IMR-90 (cell line): ENCODE data around the gene KNL1. TPM values are rescaled to one million over a fixed set of nuclear protein-coding genes. Genes with fewer than 3 reads are reported as not detected.

Experiments
- ATAC-seq: fragments of 200-7000 bp; cut with Tn5 transposase; 2 replicates; pipeline ENCODE4 v1.9.1; 2020; ENCODE audit warnings: low read depth, mild to moderate bottlenecking, moderate library complexity
- BruUV-seq: library from RNA; stranded (reverse); fragments of 400-500 nt; replicated peaks from 2 replicates; lab custom pipeline; 2021; lab: Mats Ljungman, UMichigan
- CTCF ChIA-PET: fragments of 300-600 bp; formaldehyde crosslinking; extraction: SDS; loops from one replicate; lab custom pipeline; 2021; ENCODE audit warnings: antibody characterized with exemption; lab: Yijun Ruan, JAX
- POLR2A ChIA-PET: fragments of 300-600 bp; sonication (Branson Sonifier 250); formaldehyde crosslinking; loops from one replicate; lab custom pipeline; 2022; ENCODE audit warnings: antibody characterized with exemption; ENCODE audit not compliant: unreplicated experiment; lab: Charles Lee
- DNase-seq: peaks from one replicate; pipeline ENCODE4 v3.0.0; 2013
- H2AFZ ChIP-seq: replicated peaks from 2 replicates; pipeline ENCODE3; 2013; ENCODE audit warnings: low read length, mild to moderate bottlenecking; ENCODE audit not compliant: poor library complexity
- H2AK5ac ChIP-seq: 2 replicates; pipeline ENCODE4 v1.6.1; 2013; ENCODE audit warnings: low read depth, low read length, inconsistent platforms
- H2AK9ac ChIP-seq: replicated peaks from 2 replicates; pipeline ENCODE3; 2013; ENCODE audit warnings: mild to moderate bottlenecking, low read depth, low read length, moderate library complexity; ENCODE audit not compliant: poor library complexity
- H2BK120ac ChIP-seq: 2 replicates; pipeline ENCODE4 v1.6.1; 2013; ENCODE audit warnings: low read depth, low read length, inconsistent platforms
- H2BK15ac ChIP-seq: 3 replicates; pipeline ENCODE4 v1.6.1; 2013; ENCODE audit warnings: low read depth, low read length, inconsistent platforms
- H2BK20ac ChIP-seq: 2 replicates; pipeline ENCODE4 v1.6.1; 2013; ENCODE audit warnings: low read depth, mild to moderate bottlenecking, inconsistent platforms, low read length, moderate library complexity
- H2BK5ac ChIP-seq: 2 replicates; pipeline ENCODE4 v1.6.1; 2013; ENCODE audit warnings: mild to moderate bottlenecking, low read depth, low read length, inconsistent platforms; ENCODE audit not compliant: poor library complexity, severe bottlenecking
- H3K14ac ChIP-seq: replicated peaks from 2 replicates; pipeline ENCODE4 v1.6.1; 2013; ENCODE audit warnings: low read depth, low read length, inconsistent platforms
- H3K18ac ChIP-seq: 2 replicates; pipeline ENCODE4 v1.6.1; 2013; ENCODE audit warnings: low read depth, low read length, control low read depth
- H3K23ac ChIP-seq: 2 replicates; pipeline ENCODE4 v1.6.1; 2013; ENCODE audit warnings: low read depth, low read length, inconsistent platforms
- H3K27ac ChIP-seq: 2 replicates; pipeline ENCODE4 v1.5.1; 2013; ENCODE audit warnings: mild to moderate bottlenecking, control low read depth, low read length; ENCODE audit not compliant: insufficient read depth
- H3K27me3 ChIP-seq: 2 replicates; pipeline ENCODE4 v1.6.1; 2013; ENCODE audit warnings: low read length; ENCODE audit not compliant: control insufficient read depth, insufficient read depth
- H3K36me3 ChIP-seq: 2 replicates; pipeline ENCODE4 v1.6.1; 2013; ENCODE audit warnings: low read length, mixed read lengths; ENCODE audit not compliant: control insufficient read depth, insufficient read depth
- H3K4ac ChIP-seq: 2 replicates; pipeline ENCODE4 v1.6.1; 2013; ENCODE audit warnings: low read depth, low read length, inconsistent platforms
- H3K4me1 ChIP-seq: 2 replicates; pipeline ENCODE4 v1.6.1; 2013; ENCODE audit warnings: low read length, mixed read lengths; ENCODE audit not compliant: control insufficient read depth, insufficient read depth
- H3K4me2 ChIP-seq: 2 replicates; pipeline ENCODE4 v1.6.1; 2013; ENCODE audit warnings: low read depth, mild to moderate bottlenecking, control low read depth, low read length, moderate library complexity
- H3K4me3 ChIP-seq: 2 replicates; pipeline ENCODE4 v1.5.1; 2013; ENCODE audit warnings: low read depth, mild to moderate bottlenecking, control low read depth, low read length, moderate library complexity; ENCODE audit not compliant: insufficient read depth
- H3K56ac ChIP-seq: 2 replicates; pipeline ENCODE4 v1.6.1; 2013; ENCODE audit warnings: low read length, inconsistent platforms; ENCODE audit not compliant: insufficient read depth; ENCODE audit errors: extremely low read depth
- H3K79me1 ChIP-seq, 2 experiments: 2 replicates each; pipeline ENCODE4 v1.6.1; 2013; ENCODE audit warnings: low read length in 2 of 2, inconsistent platforms in 1 of 2, low read depth in 1 of 2
- H3K9ac ChIP-seq: 2 replicates; pipeline ENCODE4 v1.6.1; 2013; ENCODE audit warnings: low read depth, low read length, control low read depth
- H3K9me1 ChIP-seq: 2 replicates; pipeline ENCODE4 v1.6.1; 2013; ENCODE audit warnings: low read length, inconsistent platforms; ENCODE audit not compliant: insufficient read depth
- H3K9me3 ChIP-seq: 2 replicates; pipeline ENCODE4 v1.6.1; 2013; ENCODE audit warnings: low read length; ENCODE audit not compliant: control insufficient read depth, insufficient read depth
- H4K20me1 ChIP-seq: 2 replicates; pipeline ENCODE4 v1.6.1; 2013; ENCODE audit warnings: low read length, inconsistent platforms; ENCODE audit not compliant: insufficient read depth
- H4K5ac ChIP-seq: 2 replicates; pipeline ENCODE4 v1.6.1; 2013; ENCODE audit warnings: mild to moderate bottlenecking, low read depth, low read length, control low read depth
- H4K8ac ChIP-seq, 2 experiments: 2 replicates each; pipeline ENCODE4 v1.6.1; 2013; ENCODE audit warnings: low read depth in 2 of 2, low read length in 2 of 2, control low read depth in 1 of 2, inconsistent platforms in 1 of 2
- H4K91ac ChIP-seq: 2 replicates; pipeline ENCODE4 v1.6.1; 2013; ENCODE audit warnings: low read depth, low read length, inconsistent platforms; ENCODE audit not compliant: insufficient read depth
- BHLHE40 ChIP-seq: fragments of 150-350 bp; IDR thresholded peaks from 2 replicates; pipeline ENCODE4 v1.6.1; 2016; ENCODE audit warnings: mild to moderate bottlenecking, low read depth, low read length
- WGBS, 2 experiments: methylation state at CpG; one replicate each; pipeline versions ENCODE4 v1.1.5 to v1.1.7; 2013; ENCODE audit warnings: missing lambda C conversion rate in 2 of 2; ENCODE audit not compliant: insufficient read length in 1 of 2; ENCODE audit errors: extremely low coverage in 2 of 2; 5-methylcytosine and 5-hydroxymethylcytosine counted together
- dilution Hi-C: fragments of 300-500 bp; cut with HindIII; formaldehyde crosslinking; loops from one replicate; pipeline ENCODE4 v1.14.3; 2018; ENCODE audit warnings: low sequenced_read_pairs; ENCODE audit not compliant: unreplicated experiment
- in situ Hi-C: fragments of 300-500 bp; cut with MboI; formaldehyde crosslinking; loops from 3 replicates; pipeline ENCODE4 v1.14.3; 2019; ENCODE audit warnings: low sequenced_read_pairs, inconsistent platforms, mixed read lengths
- intact Hi-C: fragments of 100-400 bp; cut with micrococcal nuclease; formaldehyde crosslinking; loops from 2 replicates; pipeline ENCODE4 v1.10.0; 2022
- polyA plus RNA-seq, 3 experiments: library from polyadenylated mRNA; depleted of rRNA; stranded (reverse); fragments of >200 nt; gene quantifications; 2 replicates each; pipeline ENCODE4 v1.2.3, GENCODE V29; 2012; ENCODE audit warnings: low replicate concordance in 1 of 3
- total RNA-seq: library from RNA; depleted of rRNA; stranded (reverse); fragments of >200 nt; gene quantifications from 2 replicates; pipeline ENCODE4 v1.2.3, GENCODE V29; 2012

The KNL1 gene
- total and polyA plus RNA-seq, 2 of the 4 experiments (the other 2 are of a cell fraction) = 3.1 to 25.1 TPM

- no peak overlapping the region for H4K91ac ChIP-seq
- H2BK20ac ChIP-seq = no peak overlapping the region
- no peak overlapping the region for H2AFZ ChIP-seq
- DNase-seq = no peak
- peaks cover 15 to 36% of the 10 kb centered on the region in 2 experiments for H3K79me1 ChIP-seq
- no peak overlapping the region for H2BK15ac ChIP-seq
- H3K56ac ChIP-seq = no peak overlapping the region
- in situ Hi-C loops (no loop called here), intact Hi-C loops (no loop called here), dilution Hi-C loops (no loop called here)
- no peak overlapping the region for H2AK9ac ChIP-seq
- ChIA-PET CTCF (no interaction called here), POLR2A (no interaction called here)
- no peak overlapping the region for H2BK120ac ChIP-seq
- peaks cover 3% of the 10 kb centered on the region; the same call in 1 of the 2 replicates for H3K36me3 ChIP-seq
- no peak overlapping the region for H3K4me3 ChIP-seq
- BruUV-seq = no TSS peak
- H3K9me1 ChIP-seq = 0 out of 2 replicates have a peak, but pooled peaks cover 5% of the 10 kb centered on the region
- no peaks in the 10 kb centered on the region for H3K27me3 ChIP-seq
- no peak overlapping the region for H3K23ac ChIP-seq
- no peaks in the 10 kb centered on the region for H3K9me3 ChIP-seq
- no peak overlapping the region for H3K9ac ChIP-seq
- no peak for TF ChIP-seq BHLHE40
- ATAC-seq = no peak
- H3K4ac ChIP-seq = no peak overlapping the region
- no peak overlapping the region for H2AK5ac ChIP-seq
- no peak overlapping the region for H4K8ac ChIP-seq
- H4K20me1 ChIP-seq = no peaks in the 10 kb centered on the region
- H3K18ac ChIP-seq = no peak overlapping the region
- H3K14ac ChIP-seq = no peak overlapping the region
- no peak overlapping the region for H2BK5ac ChIP-seq
- no peak overlapping the region for H4K5ac ChIP-seq
- no peaks in the 10 kb centered on the region for H3K4me1 ChIP-seq
- no peak overlapping the region for H3K27ac ChIP-seq
- no CpG with 5 or more reads among the region's 2 CpGs for WGBS, 2 experiments
- no peak overlapping the region for H3K4me2 ChIP-seq
These were observed 31.4 kb upstream of the KNL1 start for GRCh38 chr15:40562691-40563090.
